ENCODE measurements around the gene WDR46.
A peak's percentile ranks its signal among the peaks of the same experiment; 100 is the strongest.
"Not testable (repeated sequence)": the region's sequence is repeated elsewhere in the genome, so short reads cannot be mapped to it uniquely, and the experiment has no call there.

The WDR46 gene

DNA sequence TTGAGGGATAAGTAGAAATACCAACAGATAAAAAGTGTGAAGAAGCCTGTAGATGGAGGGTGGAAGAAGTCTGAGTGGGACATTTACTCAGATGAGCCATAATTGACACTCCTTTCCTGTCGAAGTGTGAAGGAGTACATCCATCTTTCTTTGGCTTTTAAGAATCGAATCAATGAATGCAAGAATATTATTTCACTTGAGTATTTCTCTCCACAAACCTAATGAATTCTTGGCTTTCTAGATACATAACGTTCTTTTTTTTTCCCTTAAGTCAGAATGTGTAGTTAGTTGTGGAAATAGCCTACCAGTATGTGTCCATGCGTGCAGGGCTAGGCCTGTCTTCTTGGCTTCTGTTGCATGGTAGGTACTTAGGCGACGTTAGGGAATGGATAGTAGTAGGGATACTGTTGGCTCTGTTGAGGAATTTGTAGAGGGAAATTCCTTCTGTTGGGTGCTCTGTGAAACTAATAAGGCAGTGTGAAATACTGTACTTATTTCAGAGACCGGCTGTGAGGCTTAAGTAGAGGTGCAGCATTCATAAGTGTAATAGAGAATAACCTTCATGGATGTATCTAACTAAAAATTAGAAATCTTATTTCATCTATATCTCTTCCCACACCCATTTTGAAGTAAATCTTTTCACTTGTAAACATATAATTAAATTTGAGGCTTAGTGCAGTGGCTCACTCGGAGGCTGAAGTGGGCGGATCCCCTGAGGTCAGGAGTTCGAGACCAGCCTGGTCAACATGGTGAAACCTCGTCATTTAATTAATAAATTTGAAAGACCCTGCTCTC lies 15.7 kb downstream of the WDR46 start:
- in situ Hi-C loops (cut with HindIII; ENCODE audit: low pct_ligation_motif_present, low sequenced_read_pairs), result no loop called here
- H3K27me3 ChIP-seq (replicated peaks), result no peaks in the 10 kb centered on the region
- no peak overlapping the region for H3K27ac ChIP-seq
- H3K36me3 ChIP-seq (replicated peaks), result peaks cover 48% of the 10 kb centered on the region
- TF ChIP-seq, protein P1, sequence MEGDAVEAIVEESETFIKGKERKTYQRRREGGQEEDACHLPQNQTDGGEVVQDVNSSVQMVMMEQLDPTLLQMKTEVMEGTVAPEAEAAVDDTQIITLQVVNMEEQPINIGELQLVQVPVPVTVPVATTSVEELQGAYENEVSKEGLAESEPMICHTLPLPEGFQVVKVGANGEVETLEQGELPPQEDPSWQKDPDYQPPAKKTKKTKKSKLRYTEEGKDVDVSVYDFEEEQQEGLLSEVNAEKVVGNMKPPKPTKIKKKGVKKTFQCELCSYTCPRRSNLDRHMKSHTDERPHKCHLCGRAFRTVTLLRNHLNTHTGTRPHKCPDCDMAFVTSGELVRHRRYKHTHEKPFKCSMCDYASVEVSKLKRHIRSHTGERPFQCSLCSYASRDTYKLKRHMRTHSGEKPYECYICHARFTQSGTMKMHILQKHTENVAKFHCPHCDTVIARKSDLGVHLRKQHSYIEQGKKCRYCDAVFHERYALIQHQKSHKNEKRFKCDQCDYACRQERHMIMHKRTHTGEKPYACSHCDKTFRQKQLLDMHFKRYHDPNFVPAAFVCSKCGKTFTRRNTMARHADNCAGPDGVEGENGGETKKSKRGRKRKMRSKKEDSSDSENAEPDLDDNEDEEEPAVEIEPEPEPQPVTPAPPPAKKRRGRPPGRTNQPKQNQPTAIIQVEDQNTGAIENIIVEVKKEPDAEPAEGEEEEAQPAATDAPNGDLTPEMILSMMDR (IDR thresholded peaks at IDR 0.05; ENCODE audit: low read depth, low read length, missing control alignments), result no peak
- no peak for DNase-seq
- H3K4me3 ChIP-seq (ENCODE audit: low read depth, low read length), result peak overlapping the region; percentile 99

DNA sequence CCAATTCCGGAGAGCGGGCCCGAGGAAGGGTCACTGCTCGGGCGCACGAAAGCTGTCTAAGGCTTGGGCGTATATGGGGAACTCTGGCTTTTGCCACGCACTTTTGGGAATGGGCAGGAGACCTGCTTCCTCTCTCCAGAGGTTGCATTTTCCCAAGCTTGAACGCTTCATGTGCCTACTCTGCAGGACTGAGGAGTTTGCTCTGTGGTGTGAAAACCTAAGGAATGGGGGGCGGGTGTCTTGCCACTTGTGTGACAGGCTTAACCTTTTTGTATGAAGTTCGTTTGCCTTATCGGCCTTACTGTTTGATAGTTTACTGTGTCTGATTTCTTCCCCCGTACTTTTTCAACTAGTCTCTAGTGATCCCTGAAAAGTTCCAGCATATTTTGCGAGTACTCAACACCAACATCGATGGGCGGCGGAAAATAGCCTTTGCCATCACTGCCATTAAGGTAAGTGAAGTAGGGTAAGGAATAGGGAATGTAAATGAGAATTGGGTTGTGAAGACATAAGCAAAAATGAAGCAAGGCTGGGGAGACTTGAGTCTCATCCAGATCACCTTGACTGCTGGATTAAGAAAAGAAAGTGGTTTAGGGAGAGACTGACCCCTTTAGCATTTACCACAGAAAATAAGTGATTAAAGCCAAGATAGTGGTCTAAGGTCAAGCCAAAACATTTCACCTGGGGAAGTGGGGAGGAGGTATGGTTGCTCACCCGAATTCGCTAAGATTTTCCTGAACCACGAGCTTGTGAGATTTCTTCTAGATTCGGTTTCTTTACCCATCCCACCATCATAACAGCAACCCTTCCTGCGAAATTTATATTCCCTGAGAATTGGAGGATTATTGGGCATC lies 16.5 kb downstream of the WDR46 start:
- H3K4me3 ChIP-seq (ENCODE audit: low read depth, low read length), result peak overlapping the region; percentile 99
- H3K36me3 ChIP-seq (replicated peaks), result peaks cover 49% of the 10 kb centered on the region
- in situ Hi-C loops (cut with HindIII; ENCODE audit: low pct_ligation_motif_present, low sequenced_read_pairs), result no loop called here
- TF ChIP-seq, protein P1 (IDR thresholded peaks at IDR 0.05; ENCODE audit: low read depth, low read length, missing control alignments), result no peak
- H3K27me3 ChIP-seq (replicated peaks), result no peaks in the 10 kb centered on the region
- no peak for DNase-seq
- peak overlapping the region; percentile 93 for H3K27ac ChIP-seq

DNA sequence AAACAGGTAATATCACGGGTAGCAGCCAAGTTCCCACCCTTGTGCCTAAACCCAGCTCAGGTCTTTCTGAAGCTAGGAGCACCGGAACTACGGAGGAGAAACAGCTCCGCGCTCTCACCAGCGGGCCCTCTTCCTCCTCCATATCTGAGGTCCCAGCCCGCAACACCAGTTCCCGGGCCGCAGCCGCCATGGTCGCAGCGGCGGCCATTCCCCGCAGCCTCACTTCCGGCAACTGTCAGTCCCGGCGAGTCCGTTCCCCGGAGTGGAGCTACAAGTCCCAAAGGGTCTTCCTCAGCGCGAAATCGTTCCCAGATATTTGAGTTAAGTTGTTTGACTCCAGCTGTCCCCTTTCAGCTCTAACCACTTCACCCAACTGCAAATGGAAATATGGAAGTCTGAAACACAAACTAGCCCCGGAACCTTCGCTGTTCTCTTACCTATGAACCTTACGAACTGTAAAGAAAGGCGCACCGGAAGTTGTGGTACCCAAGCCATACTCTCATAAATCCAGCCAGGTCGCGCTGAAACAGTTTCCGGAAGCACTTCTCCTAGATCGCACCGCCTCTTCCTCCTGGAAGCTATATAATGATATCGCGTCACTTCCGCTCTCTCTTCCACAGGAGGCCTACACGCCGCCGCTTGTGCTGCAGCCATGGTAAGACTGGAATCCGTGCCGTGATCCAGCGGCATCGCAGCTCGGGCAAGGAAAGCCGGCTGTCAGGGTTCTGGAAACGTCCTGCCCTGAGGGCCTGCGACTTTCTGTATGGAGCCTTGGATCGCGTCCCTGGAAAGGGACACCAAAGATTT lies 17.4 kb downstream of the WDR46 start, which contains the start of the genes RPS18 and VPS52:
Gene RPS18 (plus strand): TSS at position 608 of the 807 bp plus-strand sequence. CDS start 45 bp downstream, at position 653.
Gene VPS52 (minus strand): TSS at position 409 of the 807 bp plus-strand sequence. CDS start 201 bp downstream, at position 208.
- Histone ChIP-seq H3K4me3 (ENCODE audit: low read depth, low read length) (peak within 1 kb of the TSS; percentile 99), H3K27ac (peak within 1 kb of the TSS; percentile 93), H3K27me3 (replicated peaks) (no peaks in the 10 kb centered on the region), H3K36me3 (replicated peaks) (peaks cover 58% of the 10 kb centered on the region)
- TF ChIP-seq, protein P1 (IDR thresholded peaks at IDR 0.05; ENCODE audit: low read depth, low read length, missing control alignments), result no peak
- in situ Hi-C loops (cut with HindIII; ENCODE audit: low pct_ligation_motif_present, low sequenced_read_pairs), result no loop called here
- peak; percentile 98 for DNase-seq

DNA sequence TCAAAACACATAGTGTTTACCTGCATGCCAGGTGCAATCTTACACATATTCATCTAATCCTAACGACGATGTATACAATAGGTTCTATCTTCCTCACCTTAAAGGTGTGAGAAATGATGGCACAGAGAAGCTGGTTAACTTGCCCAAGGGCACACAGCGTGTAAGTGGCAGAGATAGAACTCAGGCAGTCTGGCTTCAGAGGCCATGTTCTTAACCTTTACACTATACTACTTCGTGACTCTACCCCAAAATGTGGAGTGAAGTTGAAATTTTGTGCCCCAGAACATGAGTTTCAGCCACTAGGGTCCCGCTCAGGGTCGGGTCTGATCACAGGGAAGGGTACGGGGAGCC lies 17.9 kb downstream of the WDR46 start:
- Histone ChIP-seq H3K27ac (peak overlapping the region; percentile 93), H3K27me3 (replicated peaks) (no peaks in the 10 kb centered on the region), H3K36me3 (replicated peaks) (peaks cover 56% of the 10 kb centered on the region), H3K4me3 (ENCODE audit: low read depth, low read length) (peak overlapping the region; percentile 99)
- DNase-seq, result no peak
- in situ Hi-C loops (cut with HindIII; ENCODE audit: low pct_ligation_motif_present, low sequenced_read_pairs), result no loop called here
- TF ChIP-seq, protein P1 (IDR thresholded peaks at IDR 0.05; ENCODE audit: low read depth, low read length, missing control alignments), result peak; percentile 21

DNA sequence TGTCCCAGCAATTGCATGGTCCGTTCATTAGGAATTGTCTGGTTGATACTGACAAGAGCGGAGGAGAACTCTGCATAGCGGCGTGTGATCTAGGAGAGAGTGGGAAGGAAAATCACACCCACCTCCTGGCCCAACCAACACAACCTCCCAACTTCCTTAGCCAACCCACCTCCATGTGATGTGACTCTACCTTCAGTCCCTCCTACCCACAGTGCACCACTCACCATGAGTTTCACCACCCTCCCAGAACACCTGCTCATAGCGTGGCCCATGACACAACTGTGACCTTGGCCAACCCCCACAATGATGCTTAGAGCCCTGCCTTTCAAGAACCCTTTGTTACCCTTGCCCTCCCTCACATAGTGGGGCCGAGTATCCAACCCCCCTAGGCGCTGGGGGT lies 25.0 kb downstream of the WDR46 start:
- Histone ChIP-seq H3K36me3 (replicated peaks) (peaks cover 46% of the 10 kb centered on the region), H3K4me3 (ENCODE audit: low read depth, low read length) (no peak overlapping the region), H3K27me3 (replicated peaks) (no peaks in the 10 kb centered on the region), H3K27ac (no peak overlapping the region)
- in situ Hi-C loops (cut with HindIII; ENCODE audit: low pct_ligation_motif_present, low sequenced_read_pairs), result no loop called here
- DNase-seq, result no peak
- TF ChIP-seq, protein P1 (IDR thresholded peaks at IDR 0.05; ENCODE audit: low read depth, low read length, missing control alignments), result no peak

DNA sequence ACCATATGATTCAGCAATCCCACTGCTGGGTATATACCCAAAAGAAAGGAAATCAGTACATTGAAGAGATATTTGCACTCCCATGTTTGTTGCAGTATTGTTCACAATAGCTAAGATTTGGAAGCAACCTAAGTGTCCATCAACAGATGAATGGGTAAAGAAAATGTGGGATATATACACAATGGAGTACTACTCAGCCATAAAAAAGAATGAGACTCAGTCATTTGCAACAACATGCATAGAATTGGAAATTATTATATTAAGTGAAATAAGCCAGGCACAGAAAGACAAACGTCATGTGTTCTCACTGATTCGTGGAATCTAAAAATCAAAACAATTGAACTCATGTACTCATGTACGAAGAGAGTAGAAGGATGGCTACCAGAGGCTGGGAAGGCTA lies 26.5 kb downstream of the WDR46 start:
- peaks cover 39% of the 10 kb centered on the region for H3K36me3 ChIP-seq (replicated peaks)
- H3K4me3 ChIP-seq (ENCODE audit: low read depth, low read length); DNase-seq; H3K27me3 ChIP-seq (replicated peaks); in situ Hi-C loops (cut with HindIII; ENCODE audit: low pct_ligation_motif_present, low sequenced_read_pairs); H3K27ac ChIP-seq: not testable (repeated sequence)

Measured in brain microvascular endothelial cell (primary cell).